Gastrocnemius medialis (tissue), 4 donors: ENCODE data around the gene GSTK1. TPM values are rescaled to one million over a fixed set of nuclear protein-coding genes. Genes with fewer than 3 reads are reported as not detected.

ENCODE experiments used
- ATAC-seq, 2 donors: fragments of 150-250 bp; one replicate each; pipeline ENCODE4 v1.9.1; 2016
- DNase-seq, 2 donors: peaks; one replicate each; pipeline ENCODE4 v3.0.0-alpha.2; 2019
- H3K27ac ChIP-seq, 4 donors: fragments of 200-600 bp; sonication (generic); 1 replicate in 1 of 4; 2 replicates in 3 of 4; pipeline ENCODE4 v1.5.1; 2016 to 2018; ENCODE audit warnings: mild to moderate bottlenecking in 2 of 4, moderate library complexity in 1 of 4
- H3K27me3 ChIP-seq, 3 donors: fragments of 200-600 bp; sonication (generic) in 2 of 3; 1 replicate in 1 of 3; 2 replicates in 2 of 3; pipeline versions ENCODE4 v1.5.1 to v1.6.0; 2016 to 2019; ENCODE audit warnings: mild to moderate bottlenecking in 1 of 3, moderate library complexity in 1 of 3
- H3K36me3 ChIP-seq, 2 donors: fragments of 200-600 bp; sonication (generic) in 1 of 2; one replicate each; pipeline ENCODE4 v1.5.1; 2017 to 2018
- H3K4me1 ChIP-seq, 2 donors: fragments of 200-600 bp; sonication (generic) in 1 of 2; one replicate each; pipeline ENCODE4 v1.5.1; 2016 to 2017; ENCODE audit warnings: mild to moderate bottlenecking in 2 of 2
- H3K4me3 ChIP-seq, 4 donors: fragments of 200-600 bp; sonication (generic) in 3 of 4; 1 replicate in 1 of 4; 2 replicates in 3 of 4; pipeline ENCODE4 v1.5.1; 2016 to 2019; ENCODE audit warnings: mild to moderate bottlenecking in 2 of 4
- H3K9me3 ChIP-seq, 3 donors: fragments of 200-600 bp; sonication (generic) in 2 of 3; 1 replicate in 1 of 3; 2 replicates in 2 of 3; pipeline ENCODE4 v1.5.1; 2016 to 2019
- CTCF ChIP-seq, 5 experiments: fragments of 450-650 bp in 3 of 5; fragments of 200-600 bp in 2 of 5; sonication (generic) in 2 of 5; IDR thresholded peaks in 4 of 5; conservative IDR thresholded peaks in 1 of 5; 1 replicate in 4 of 5; 2 replicates in 1 of 5; pipeline ENCODE4 v1.5.1; 2016 to 2019; ENCODE audit warnings: antibody characterized with exemption in 5 of 5, mild to moderate bottlenecking in 3 of 5, moderate library complexity in 3 of 5
- POLR2A ChIP-seq, 2 donors: fragments of 450-650 bp; IDR thresholded peaks; one replicate each; pipeline ENCODE4 v1.6.1; 2017; ENCODE audit warnings: antibody characterized with exemption in 2 of 2, mild to moderate bottlenecking in 2 of 2, moderate library complexity in 2 of 2
- in situ Hi-C, 4 donors: fragments of 200-750 bp; cut with MboI; loops; one replicate each; pipeline versions ENCODE4 v1.15.0 to v1.8.0; 2017; ENCODE audit warnings: low sequenced_read_pairs in 4 of 4
- intact Hi-C: fragments of 100-400 bp; cut with DNase I; formaldehyde crosslinking; loops from one replicate; pipeline ENCODE4 v1.15.1; 2023; ENCODE audit warnings: low total_unique reads
- total RNA-seq, 4 donors: library from RNA; depleted of rRNA; stranded (reverse); fragments of >200 nt; gene quantifications; one replicate each; pipeline versions ENCODE4 v1.1.0 to v1.2.3, GENCODE V29; 2016

GSTK1 gene
- total RNA-seq, 4 donors from 2014 or later: 59.5 to 114 (median 85.0) TPM

DNA sequence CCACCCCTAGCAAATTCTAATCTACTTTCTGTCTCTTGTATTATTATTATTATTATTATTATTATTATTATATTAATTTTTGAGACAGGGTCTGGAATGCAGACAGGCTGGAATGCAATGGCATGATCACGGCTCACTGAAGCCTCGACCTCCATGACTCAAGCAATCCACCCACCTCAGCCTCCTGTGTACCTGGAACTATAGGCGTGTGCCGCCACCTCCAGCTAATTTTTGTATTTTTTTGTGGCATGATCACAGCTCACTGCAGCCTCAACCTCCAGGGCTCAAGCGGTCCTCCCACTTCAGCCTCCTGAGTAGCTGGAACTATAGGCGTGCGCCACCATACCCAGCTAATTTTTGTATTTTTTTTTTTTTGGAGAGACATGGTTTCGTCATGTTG lies 18.9 kb downstream of the GSTK1 start:
- Histone ChIP-seq H3K27me3 (no peaks in the 10 kb centered on the region), H3K36me3 (no peaks in the 10 kb centered on the region), H3K9me3 (no peaks in the 10 kb centered on the region), H3K4me3 (no peak overlapping the region), H3K4me1 (peaks cover 4 to 6% of the 10 kb centered on the region in 2 donors), H3K27ac (no peak overlapping the region)
- DNase-seq: no peak
- intact Hi-C loops: no loop called here
- ATAC-seq: no peak
- TF ChIP-seq POLR2A (IDR thresholded peaks at IDR 0.05): no peak
- no peak for TF ChIP-seq CTCF (IDR thresholded peaks at IDR 0.05 in 4 of 5, conservative IDR thresholded peaks at IDR 0.05 in 1 of 5)
- in situ Hi-C loops: loop anchor here in 1 of 4 donors (25.0 kb wide), 1 partner anchor 605 kb away; no protein-coding TSS in a partner anchor

- H3K9me3 ChIP-seq: no peaks in the 10 kb centered on the region
- DNase-seq (no peak), ATAC-seq (no peak)
- intact Hi-C loops: no loop called here
- no peak overlapping the region for H3K4me3 ChIP-seq
- H3K36me3 ChIP-seq: no peaks in the 10 kb centered on the region
- peak overlapping the region in 1 of 4 donors; percentile 11 for H3K27ac ChIP-seq
- H3K4me1 ChIP-seq: peaks cover 4 to 9% of the 10 kb centered on the region in 2 donors
- in situ Hi-C loops: loop anchor here in 1 of 4 donors (25.0 kb wide), 1 partner anchor 604 kb away; no protein-coding TSS in a partner anchor
- H3K27me3 ChIP-seq: no peaks in the 10 kb centered on the region
- TF ChIP-seq POLR2A (IDR thresholded peaks at IDR 0.05) (no peak), CTCF (IDR thresholded peaks at IDR 0.05 in 4 of 5, conservative IDR thresholded peaks at IDR 0.05 in 1 of 5) (no peak)
Measured at GRCh38 chr7:143283381-143283780, 20.1 kb downstream of the GSTK1 start.

- in situ Hi-C loops: loop anchor here in 1 of 4 donors (25.0 kb wide), 1 partner anchor 602 kb away; no protein-coding TSS in a partner anchor
- peak within 1 kb of the TSS in 1 of 4 donors; percentile 11 for H3K27ac ChIP-seq
- DNase-seq: no peak
Measured at GRCh38 chr7:143284591-143285469, 21.6 kb downstream of the GSTK1 start, which contains the start of gene TMEM139. TMEM139 (plus strand) TSS chr7:143284958; CDS start chr7:143285958, 1,000 bp downstream.

GRCh38 chr7:143285470-143285778 lies 22.2 kb downstream of the GSTK1 start:
- Histone ChIP-seq H3K27ac (no peak overlapping the region), H3K9me3 (no peaks in the 10 kb centered on the region), H3K4me3 (no peak overlapping the region), H3K36me3 (no peaks in the 10 kb centered on the region), H3K27me3 (no peaks in the 10 kb centered on the region), H3K4me1 (peaks cover 15 to 23% of the 10 kb centered on the region in 2 donors)
- intact Hi-C loops (no loop called here), in situ Hi-C loops (loop anchor here in 1 of 4 donors (25.0 kb wide), 1 partner anchor 602 kb away; no protein-coding TSS in a partner anchor)
- TF ChIP-seq CTCF (IDR thresholded peaks at IDR 0.05 in 4 of 5, conservative IDR thresholded peaks at IDR 0.05 in 1 of 5) (no peak), POLR2A (IDR thresholded peaks at IDR 0.05) (no peak)
- ATAC-seq (no peak), DNase-seq (no peak)

More at GRCh38 chr7:143284591-143285469, 21.6 kb downstream of the GSTK1 start, which contains the start of gene TMEM139:
- Histone ChIP-seq H3K4me3 (no peak within 1 kb of the TSS), H3K9me3 (no peaks in the 10 kb centered on the region), H3K27me3 (no peaks in the 10 kb centered on the region), H3K36me3 (no peaks in the 10 kb centered on the region), H3K4me1 (peaks cover 9 to 17% of the 10 kb centered on the region in 2 donors)
- ATAC-seq: no peak
- TF ChIP-seq CTCF (IDR thresholded peaks at IDR 0.05 in 4 of 5, conservative IDR thresholded peaks at IDR 0.05 in 1 of 5) (no peak), POLR2A (IDR thresholded peaks at IDR 0.05) (no peak)
- intact Hi-C loops: no loop called here
